GM10248 (cell line): ENCODE measurements around the gene ZNF526.

ENCODE experiments used
- CTCF ChIA-PET: fragments of 300-600 bp; sonication (Branson Sonifier 250); formaldehyde crosslinking; extraction: SDS; loops from one replicate; lab custom pipeline; 2021; ENCODE audit warnings: antibody characterized with exemption; lab: Yijun Ruan, JAX
- POLR2A ChIA-PET: fragments of 350-650 bp; sonication (Branson Sonifier 250); formaldehyde crosslinking; extraction: SDS; loops from one replicate; lab custom pipeline; 2020; ENCODE audit warnings: antibody characterized with exemption; lab: Yijun Ruan, JAX
- DNase-seq: peaks from one replicate; pipeline ENCODE4 v3.0.0; 2012; ENCODE audit errors: extremely low spot score
- CTCF ChIP-seq: IDR thresholded peaks from 2 replicates; pipeline ENCODE4 v1.5.1; 2012; ENCODE audit warnings: mild to moderate bottlenecking, low read depth; ENCODE audit errors: extremely low read depth, missing control alignments, control extremely low read depth

Gene ZNF526

DNA sequence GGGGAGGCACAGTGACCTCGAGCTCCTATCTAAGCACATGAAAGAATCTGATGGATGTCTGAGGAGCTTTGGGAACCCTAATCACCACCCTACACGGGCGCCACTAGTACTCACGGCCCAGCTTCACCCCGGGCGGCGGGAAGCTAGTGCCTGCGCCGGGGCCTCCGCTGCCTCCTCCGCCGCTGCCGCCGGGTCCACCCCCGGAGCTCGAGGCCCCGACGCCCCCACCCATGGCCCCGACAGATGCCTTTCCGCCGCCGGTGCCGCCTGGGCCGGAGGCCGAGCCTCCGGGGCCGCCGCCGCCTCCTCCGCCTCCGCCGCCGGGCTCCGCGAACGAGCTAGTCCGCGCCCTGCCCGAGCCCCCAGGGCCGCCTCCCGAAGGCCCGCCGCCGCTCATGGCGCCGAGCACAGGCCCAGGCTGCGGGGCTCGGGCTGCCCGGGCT lies 22.0 kb downstream of the ZNF526 start:
- no peak for DNase-seq
- POLR2A ChIA-PET, result interaction anchor here (0.6 kb wide), 1 partner anchor 73 kb away, joined by 3 read pairs; no protein-coding TSS in a partner anchor
- TF ChIP-seq CTCF, result no peak
- CTCF ChIA-PET, result interaction anchor here (0.8 to 8.8 kb wide), 8 partner anchors 16 to 369 kb away, joined by 3 to 87 read pairs (median 3); partner anchors contain the start of gene POU2F2

DNA sequence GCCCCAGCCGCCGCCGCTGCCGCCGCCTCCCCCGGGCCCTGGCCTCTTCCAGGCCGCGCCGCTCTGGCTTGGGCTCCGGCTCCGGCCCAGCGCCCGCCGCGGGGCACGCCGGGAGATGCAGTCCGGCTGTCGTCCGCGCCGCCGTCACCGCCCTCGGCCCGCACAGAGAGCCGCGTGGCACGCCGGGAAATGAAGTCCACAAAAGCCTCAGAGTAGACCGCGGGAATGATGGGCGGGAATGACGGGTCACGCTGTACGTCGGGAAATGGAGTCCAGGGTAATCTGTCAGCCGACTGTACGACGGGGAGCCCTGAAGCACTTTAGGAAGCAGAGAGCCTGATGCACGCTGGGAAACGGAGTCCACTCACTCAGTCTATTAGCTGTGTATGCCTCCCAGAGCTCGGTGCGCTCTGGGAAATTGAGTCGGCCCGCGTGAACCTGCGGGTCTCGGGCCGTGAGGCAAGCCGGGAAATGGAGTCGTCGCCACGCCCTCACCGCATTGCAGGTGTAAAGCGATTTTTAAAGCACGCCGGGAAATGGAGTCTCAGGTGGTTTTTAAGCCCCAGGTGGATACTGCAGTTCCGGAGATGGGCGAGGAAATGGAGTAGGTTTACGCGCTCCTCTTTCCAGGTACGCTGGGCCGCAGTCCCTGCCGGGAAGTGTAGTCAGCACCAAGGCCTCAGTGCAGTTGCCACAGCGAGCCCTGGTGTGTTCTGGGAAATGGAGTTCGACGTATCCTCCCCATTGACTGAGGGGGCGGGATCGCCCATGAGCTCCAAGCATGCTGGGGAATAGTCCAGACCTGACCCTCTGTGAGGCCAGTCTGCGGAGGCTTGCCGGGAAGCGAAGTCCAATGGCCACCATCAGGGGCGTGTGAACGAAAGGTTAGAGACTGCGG lies 22.6 kb downstream of the ZNF526 start, which contains the start of gene GSK3A:
GSK3A (minus strand) TSS at position 91 of the 898 bp plus-strand sequence. CDS start 137 bp downstream, outside the sequence.
- CTCF ChIA-PET, result interaction anchor here (0.6 to 8.8 kb wide), 18 partner anchors 8 to 370 kb away, joined by 3 to 87 read pairs (median 4); partner anchors contain the start of genes DEDD2 and POU2F2
- peak; percentile 92 for DNase-seq
- POLR2A ChIA-PET, result interaction anchor here (0.6 to 1.5 kb wide), 7 partner anchors 8 to 129 kb away, joined by 3 to 8 read pairs (median 5); no protein-coding TSS in a partner anchor
- no peak for TF ChIP-seq CTCF

GRCh38 chr19:42244347-42245220 lies 24.5 kb downstream of the ZNF526 start:
- peak; percentile 86 for DNase-seq
- TF ChIP-seq CTCF, result peak; percentile 69
- CTCF ChIA-PET, result interaction anchor here (0.8 to 8.8 kb wide), 17 partner anchors 8 to 136 kb away, joined by 3 to 87 read pairs (median 4); partner anchors contain the start of gene ZNF526
- POLR2A ChIA-PET, result interaction anchor here (1.2 kb wide), 1 partner anchor 130 kb away, joined by 3 read pairs; no protein-coding TSS in a partner anchor

GRCh38 chr19:42245231-42245630 lies 25.1 kb downstream of the ZNF526 start:
- no peak for DNase-seq
- CTCF ChIA-PET, result interaction anchor here (0.7 to 8.8 kb wide), 15 partner anchors 9 to 137 kb away, joined by 3 to 87 read pairs (median 5); no protein-coding TSS in a partner anchor
- TF ChIP-seq CTCF, result no peak
- POLR2A ChIA-PET, result no interaction called here

GRCh38 chr19:42246143-42246921 lies 26.2 kb downstream of the ZNF526 start:
- no peak for DNase-seq
- peak; percentile 12 for TF ChIP-seq CTCF
- POLR2A ChIA-PET, result no interaction called here
- CTCF ChIA-PET, result interaction anchor here (0.9 to 8.8 kb wide), 12 partner anchors 10 to 147 kb away, joined by 3 to 87 read pairs (median 4); partner anchors contain the start of gene POU2F2
